GM12865 (cell line): ENCODE measurements around the gene TMEM170A.
A peak's percentile ranks its signal among the peaks of the same experiment; 100 is the strongest.

Experiments used
- DNase-seq: peaks from one replicate; pipeline ENCODE4 v3.0.0; 2010; ENCODE audit warnings: low read depth
- H3K4me3 ChIP-seq: 2 replicates; pipeline ENCODE4 v1.5.1; 2011; ENCODE audit warnings: mild to moderate bottlenecking, low read depth, low read length, control low read depth
- CTCF ChIP-seq: IDR thresholded peaks from 2 replicates; pipeline ENCODE4 v1.5.1; 2011; ENCODE audit warnings: low read length, control low read depth, low read depth, inconsistent platforms; ENCODE audit not compliant: insufficient read depth; ENCODE audit errors: missing control alignments

The TMEM170A gene

GRCh38 chr16:75423723-75424104 is 40.8 kb downstream of the TMEM170A start:
- no peak for TF ChIP-seq CTCF
- H3K4me3 ChIP-seq: no peak overlapping the region
- no peak for DNase-seq

DNA sequence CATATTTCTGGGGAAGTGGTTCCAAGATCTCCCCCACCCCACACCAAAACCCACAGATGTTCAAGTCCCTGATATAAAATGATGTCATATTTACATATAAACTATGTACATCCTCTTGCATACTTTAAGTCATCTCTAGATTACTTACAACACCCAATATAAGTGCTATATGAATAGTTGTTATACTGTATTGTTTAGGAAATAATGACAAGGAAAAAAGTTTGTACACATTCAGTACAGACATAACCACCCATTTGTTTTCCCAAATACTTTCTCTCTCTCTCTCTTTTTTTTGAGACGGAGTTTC is 42.7 kb downstream of the TMEM170A start:
- no peak overlapping the region for H3K4me3 ChIP-seq
- no peak for TF ChIP-seq CTCF
- DNase-seq: no peak

GRCh38 chr16:75420987-75421819 is 43.3 kb downstream of the TMEM170A start:
- peak; percentile 53 for DNase-seq
- no peak for TF ChIP-seq CTCF
- H3K4me3 ChIP-seq: no peak overlapping the region

DNA sequence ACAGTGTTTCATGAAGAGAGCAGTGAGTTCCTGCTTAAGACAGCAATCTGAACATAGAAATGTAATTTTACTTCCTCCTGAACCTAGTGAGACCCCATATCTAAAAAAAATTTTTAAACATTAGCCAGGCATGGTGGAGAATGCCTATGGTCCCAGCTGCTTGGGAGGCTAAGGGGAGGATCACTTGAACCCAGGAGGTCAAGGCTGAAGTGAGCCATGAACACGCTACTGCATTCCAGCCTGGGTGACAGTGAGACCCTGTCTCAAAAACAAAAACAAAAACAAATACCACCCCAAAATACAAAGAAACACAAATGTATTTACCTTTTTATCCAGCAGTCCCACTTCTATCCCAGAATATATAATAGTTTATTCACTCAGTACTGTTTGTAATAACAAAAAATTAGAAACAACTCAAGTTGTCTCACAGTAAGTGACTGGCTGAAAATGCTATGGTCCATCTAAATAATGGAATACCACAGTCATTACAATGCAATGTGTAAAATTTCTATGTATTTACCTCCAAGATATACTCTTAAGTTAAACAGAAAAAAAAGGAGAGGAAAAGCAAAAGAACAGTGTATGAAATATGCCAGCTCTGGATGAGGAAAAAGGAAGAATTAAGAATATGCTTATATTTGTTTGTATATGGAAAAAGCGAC is 47.5 kb downstream of the TMEM170A start:
- no peak for DNase-seq
- H3K4me3 ChIP-seq: no peak overlapping the region
- no peak for TF ChIP-seq CTCF

- TF ChIP-seq CTCF: no peak
- H3K4me3 ChIP-seq: no peak overlapping the region
- no peak for DNase-seq
These were observed 49.2 kb downstream of the TMEM170A start for GRCh38 chr16:75415169-75415905.

DNA sequence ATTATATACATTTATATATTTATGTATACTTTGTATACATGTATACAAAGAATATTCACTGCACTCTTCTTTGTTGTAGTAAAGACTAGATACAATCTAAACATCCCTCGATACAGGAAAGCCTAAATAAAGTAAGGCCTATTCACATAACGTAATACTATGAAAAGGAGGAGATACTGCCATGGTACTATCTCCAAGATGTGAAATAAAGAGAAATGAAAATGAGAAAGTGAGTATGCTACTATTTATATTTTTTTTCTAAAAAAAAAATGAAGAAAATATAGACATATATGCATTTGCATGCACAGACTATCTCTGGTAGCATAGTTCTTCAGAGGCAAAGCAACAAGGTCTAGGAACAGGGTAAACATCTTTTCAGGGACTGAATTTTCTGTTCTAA is 50.5 kb downstream of the TMEM170A start:
- no peak overlapping the region for H3K4me3 ChIP-seq
- TF ChIP-seq CTCF: no peak
- no peak for DNase-seq
